SK-N-MC (cell line): ENCODE data around the gene ITPRIPL1.

Experiments
- EZH2 ChIP-seq: fragments of 200-600 bp; sonication (generic); IDR thresholded peaks from one replicate; pipeline ENCODE4 v1.6.1; 2017; ENCODE audit warnings: antibody characterized with exemption
- POLR2AphosphoS5 ChIP-seq: IDR thresholded peaks from 2 replicates; pipeline ENCODE4 v1.6.1; 2012; ENCODE audit warnings: mild to moderate bottlenecking, low read depth, low read length, borderline replicate concordance

GRCh38 chr2:96315005-96315399 is 10.1 kb upstream of the ITPRIPL1 start:
- TF ChIP-seq EZH2 (no peak), POLR2AphosphoS5 (no peak)
